Suppressor macrophage treated with lipopolysaccharide for 4 hours (primary cell): ENCODE results near the gene GABRD.

Experiments
- DNase-seq: peaks from one replicate; pipeline ENCODE4 v3.0.0-alpha.2; 2020

GABRD gene

GRCh38 chr1:1985375-1986050 is 33.6 kb upstream of the GABRD start:
- DNase-seq, result no peak

DNA sequence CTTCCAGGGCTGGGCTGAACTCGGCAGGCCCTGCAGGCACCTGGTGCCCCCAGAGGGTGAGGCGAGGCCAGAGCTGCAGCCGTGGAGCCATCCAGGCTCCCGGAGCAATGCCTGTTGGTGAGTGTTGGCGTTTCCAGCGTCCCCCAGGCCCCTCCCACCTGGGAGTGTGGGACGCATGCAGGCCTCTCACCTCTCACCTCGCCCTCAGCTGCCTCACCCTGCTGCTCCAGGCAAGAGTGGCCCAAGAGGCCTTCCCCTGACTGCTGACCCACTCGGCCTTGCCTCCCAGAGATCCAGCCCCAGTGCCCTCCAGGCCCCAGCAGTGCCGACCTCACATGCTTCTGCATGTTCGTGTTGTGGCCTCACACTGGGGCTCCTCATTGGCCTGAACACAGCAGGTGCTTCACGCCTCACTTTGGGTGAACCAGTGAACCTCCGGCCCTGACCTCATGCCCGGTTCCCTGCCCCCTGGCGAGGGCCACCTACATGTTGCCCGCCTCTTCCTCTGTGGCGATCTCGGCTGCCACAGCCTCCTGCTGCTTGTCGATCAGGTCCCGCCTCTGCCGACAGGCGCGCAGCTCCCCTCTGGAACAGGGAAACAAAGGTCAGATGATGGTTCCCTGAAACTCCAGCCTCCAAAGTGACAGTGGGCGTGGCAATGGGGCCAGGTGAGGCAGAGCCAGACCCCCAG is 32.5 kb upstream of the GABRD start:
- DNase-seq, result no peak

DNA sequence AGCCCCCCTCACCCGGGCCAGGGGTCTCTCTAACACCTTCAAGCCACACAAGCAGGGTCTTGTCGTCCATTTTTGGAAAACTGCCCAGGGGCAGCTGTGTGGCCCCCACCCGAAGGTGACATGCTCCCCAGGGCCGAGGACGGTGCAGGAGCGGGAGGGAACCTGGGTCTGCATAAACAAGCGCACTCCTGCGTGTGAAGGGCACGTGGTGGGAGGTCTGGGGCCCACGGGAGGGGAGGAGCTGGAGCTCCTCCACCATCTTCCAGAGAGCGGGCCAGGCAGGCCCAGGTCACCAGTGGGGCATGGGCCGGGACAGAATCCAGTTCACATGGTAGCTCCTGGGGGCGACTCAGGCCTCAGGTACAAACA is 32.0 kb upstream of the GABRD start:
- no peak for DNase-seq

DNA sequence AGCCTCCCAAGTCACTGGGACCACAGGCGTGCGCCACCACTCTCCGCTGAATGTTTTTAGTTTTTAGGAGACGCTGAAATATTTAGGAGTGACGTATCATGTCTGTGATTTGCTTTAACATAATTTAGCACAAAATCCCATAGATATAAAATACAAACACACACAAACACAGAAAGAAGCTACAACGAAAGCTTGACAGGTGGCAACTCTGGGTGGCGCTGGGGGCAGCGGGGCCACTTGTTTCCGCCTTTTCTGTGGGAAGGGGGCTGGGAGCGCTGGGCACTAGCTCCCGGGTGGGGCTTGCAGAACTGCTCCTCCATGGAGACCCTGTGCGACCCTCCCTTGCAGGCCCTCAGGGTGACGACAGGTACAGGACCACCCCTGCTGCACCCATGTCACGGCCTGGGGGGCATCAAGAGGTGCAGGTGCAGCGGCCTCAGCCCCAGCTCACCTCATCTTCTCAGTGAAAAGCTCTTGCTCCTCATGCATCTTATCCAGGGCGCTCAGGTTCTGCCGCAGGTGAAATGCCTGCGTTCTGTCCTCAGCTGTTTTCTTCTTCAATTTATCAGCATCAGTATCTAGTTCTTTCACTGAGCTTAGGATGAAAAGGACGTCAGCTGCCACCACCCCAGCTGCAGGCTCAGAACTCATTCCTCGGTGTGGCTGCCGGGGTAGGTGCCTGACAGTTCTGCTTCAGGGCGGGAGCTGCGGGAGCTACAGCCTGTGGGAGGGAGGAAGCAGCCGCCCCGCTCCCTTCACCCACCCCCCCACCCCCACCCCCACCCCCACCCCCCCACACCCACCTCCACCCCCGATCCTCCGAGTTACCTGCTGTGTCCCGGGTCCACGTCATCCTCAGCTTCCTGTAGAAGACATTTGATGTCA is 30.8 kb upstream of the GABRD start:
- no peak for DNase-seq

GRCh38 chr1:1989102-1989542 is 30.0 kb upstream of the GABRD start:
- DNase-seq, result no peak

GRCh38 chr1:1989789-1990188 is 29.4 kb upstream of the GABRD start:
- DNase-seq, result no peak

GRCh38 chr1:1990222-1990621 is 28.9 kb upstream of the GABRD start:
- DNase-seq, result no peak

DNA sequence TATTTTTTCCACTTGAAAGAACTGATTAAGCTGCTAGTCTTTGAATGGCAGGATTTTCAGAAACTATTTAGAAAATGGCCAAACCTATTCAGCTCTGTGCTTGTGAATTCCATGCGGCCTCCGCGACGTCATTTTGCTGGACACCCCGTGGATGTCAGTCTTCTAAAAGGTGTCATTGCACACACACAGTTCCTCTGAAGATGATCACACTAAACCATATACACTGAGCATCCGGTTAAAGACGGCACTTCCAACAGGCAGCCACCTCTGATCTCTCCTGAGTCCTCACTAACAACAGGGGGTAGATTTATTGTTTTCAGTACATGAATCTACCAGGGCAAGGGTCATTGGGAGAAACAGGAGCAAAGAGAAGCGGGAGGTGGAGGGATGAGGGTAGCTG is 24.6 kb upstream of the GABRD start:
- DNase-seq, result no peak

GRCh38 chr1:1996207-1996651 is 22.9 kb upstream of the GABRD start:
- DNase-seq, result peak; percentile 70

DNA sequence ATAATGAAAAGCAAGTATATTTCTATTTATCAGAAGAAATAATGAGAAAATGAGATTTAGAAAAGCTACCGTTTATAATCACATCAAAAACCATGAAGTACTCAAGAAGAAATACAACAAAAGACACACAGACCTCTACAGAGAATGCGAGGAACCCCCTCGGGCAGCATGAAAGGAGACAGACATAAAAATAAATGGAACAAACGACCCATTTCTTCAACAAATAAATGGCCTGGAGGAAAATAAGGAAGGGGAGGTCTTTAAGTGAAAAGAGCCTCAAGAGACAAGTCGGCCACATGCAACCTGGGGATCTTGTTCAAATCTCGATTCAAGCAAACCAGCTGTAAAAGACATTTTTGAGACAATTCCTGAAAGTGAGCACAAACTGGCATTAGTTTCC is 21.6 kb upstream of the GABRD start:
- DNase-seq, result no peak

GRCh38 chr1:2000432-2000831 is 18.7 kb upstream of the GABRD start:
- DNase-seq, result no peak

DNA sequence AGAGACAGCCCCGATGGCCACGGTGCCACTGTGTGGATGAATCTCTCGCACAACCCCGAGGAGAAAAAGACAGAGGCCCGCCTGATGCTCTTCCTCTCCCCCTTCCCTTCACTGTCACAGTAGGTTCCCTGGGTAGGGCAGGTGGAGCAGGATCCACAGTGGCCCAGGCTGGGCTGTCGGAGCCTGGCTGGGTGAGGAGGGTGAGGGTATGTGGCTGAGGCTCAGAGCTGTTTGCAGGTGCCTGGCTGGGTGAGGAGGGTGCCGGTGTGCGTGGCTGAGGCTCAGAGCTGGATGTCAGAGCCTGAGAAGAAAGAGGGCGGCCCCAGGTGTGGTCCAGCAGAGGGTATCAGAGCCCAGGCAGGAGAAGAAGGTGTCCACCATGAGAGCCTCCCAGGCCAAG is 18.3 kb upstream of the GABRD start:
- no peak for DNase-seq

DNA sequence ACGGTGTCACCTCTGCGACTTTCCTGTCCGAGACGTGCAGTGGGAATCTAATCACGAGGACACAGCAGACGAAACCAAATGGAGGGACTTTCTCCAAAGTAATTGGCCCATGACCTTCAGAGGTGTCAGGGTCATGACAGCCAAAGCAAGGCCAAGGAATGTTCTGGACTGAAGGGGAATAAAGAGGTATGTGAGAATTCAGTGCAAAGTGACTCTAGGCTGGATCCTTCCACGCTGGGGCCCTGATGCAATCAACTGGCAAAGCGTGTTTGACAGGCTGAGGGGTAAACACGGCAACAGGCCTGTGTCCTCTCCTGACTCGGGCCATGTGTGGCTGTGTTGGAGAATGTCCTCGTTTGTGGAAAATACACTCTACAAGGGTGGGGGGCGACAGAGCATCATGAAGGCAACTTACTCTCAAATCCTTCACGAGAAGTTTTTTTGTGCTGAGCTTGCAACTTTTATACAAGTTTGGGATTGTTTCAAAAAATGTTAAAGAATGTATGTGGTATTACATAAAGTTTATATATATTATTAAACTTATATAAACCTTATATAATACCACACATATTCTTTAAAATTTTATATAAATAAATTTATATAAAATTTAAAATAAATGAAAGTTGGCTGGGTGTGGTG is 17.3 kb upstream of the GABRD start:
- no peak for DNase-seq

GRCh38 chr1:2003541-2004131 is 15.5 kb upstream of the GABRD start, which contains the start of gene CFAP74:
Gene CFAP74 (minus strand): TSS chr1:2003786. CDS start chr1:1990956, 12,830 bp downstream.
- DNase-seq, result peak; percentile 12

GRCh38 chr1:2004856-2005255 is 14.3 kb upstream of the GABRD start:
- DNase-seq, result no peak

- DNase-seq, result no peak
Observed at GRCh38 chr1:2009101-2010053, 9.8 kb upstream of the GABRD start.

- no peak for DNase-seq
Observed at GRCh38 chr1:2014181-2014580, 5.0 kb upstream of the GABRD start.

- no peak for DNase-seq
Observed at GRCh38 chr1:2014741-2015735, 4.1 kb upstream of the GABRD start.

DNA sequence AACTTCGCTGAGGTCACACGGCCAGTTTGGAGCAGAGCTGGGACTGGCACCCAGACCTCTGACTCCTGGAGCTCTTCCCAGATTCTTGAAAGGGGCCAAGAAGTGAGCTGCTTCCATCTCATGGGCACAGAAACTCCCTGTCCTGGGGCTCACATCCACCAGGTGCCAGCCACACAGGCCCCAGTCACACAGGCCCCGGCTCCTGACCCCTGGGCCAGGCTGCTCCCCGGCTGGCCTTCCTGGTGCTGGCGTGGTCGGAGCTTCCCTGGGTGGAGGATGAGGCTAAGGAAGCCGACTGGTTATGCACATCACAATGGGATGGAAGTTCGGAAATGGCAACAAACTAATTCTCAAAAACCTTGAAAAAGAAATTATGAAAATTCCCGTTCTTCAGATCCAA is 3.0 kb upstream of the GABRD start:
- no peak for DNase-seq
